WTC11 (cell line): ENCODE measurements around the gene YARS2. TPM values are rescaled to one million over a fixed set of nuclear protein-coding genes. Genes with fewer than 3 reads are reported as not detected.

Source experiments
- AFF4 ChIP-seq: sonication (generic); formaldehyde crosslinking; IDR thresholded peaks from 2 replicates; pipeline ENCODE4 v1.8.1; 2023; ENCODE audit warnings: mild to moderate bottlenecking, missing genetic modification reagents, borderline replicate concordance
- CREB1 ChIP-seq: sonication (generic); formaldehyde crosslinking; IDR thresholded peaks from 2 replicates; pipeline ENCODE4 v1.8.0; 2023; ENCODE audit warnings: mild to moderate bottlenecking, missing genetic modification reagents
- E2F1 ChIP-seq: sonication (generic); formaldehyde crosslinking; IDR thresholded peaks from 2 replicates; pipeline ENCODE4 v1.8.0; 2022; ENCODE audit warnings: mild to moderate bottlenecking, missing genetic modification reagents
- E2F5 ChIP-seq: sonication (generic); formaldehyde crosslinking; IDR thresholded peaks from 2 replicates; pipeline ENCODE4 v1.8.1; 2022; ENCODE audit warnings: mild to moderate bottlenecking, moderate library complexity, missing genetic modification reagents
- ELF4 ChIP-seq: sonication (generic); formaldehyde crosslinking; IDR thresholded peaks from 2 replicates; pipeline ENCODE4 v1.8.1; 2022; ENCODE audit warnings: low read depth, mild to moderate bottlenecking, moderate library complexity, missing genetic modification reagents
- ESRRA ChIP-seq: sonication (generic); formaldehyde crosslinking; IDR thresholded peaks from 2 replicates; pipeline ENCODE4 v1.8.1; 2022; ENCODE audit warnings: mild to moderate bottlenecking, missing genetic modification reagents, borderline replicate concordance
- ETV6 ChIP-seq: sonication (generic); formaldehyde crosslinking; IDR thresholded peaks from 2 replicates; pipeline ENCODE4 v1.8.1; 2022; ENCODE audit warnings: mild to moderate bottlenecking, missing genetic modification reagents
- FOXP1 ChIP-seq: sonication (generic); formaldehyde crosslinking; IDR thresholded peaks from 2 replicates; pipeline ENCODE4 v1.8.0; 2022; ENCODE audit warnings: missing genetic modification reagents, mild to moderate bottlenecking, moderate library complexity, borderline replicate concordance
- FOXP4 ChIP-seq: sonication (generic); formaldehyde crosslinking; IDR thresholded peaks from 2 replicates; pipeline ENCODE4 v1.8.0; 2022; ENCODE audit warnings: mild to moderate bottlenecking, missing genetic modification reagents
- GTF2I ChIP-seq: fragments of 250-450 bp; sonication (Bioruptor Pico); conservative IDR thresholded peaks from 2 replicates; pipeline ENCODE4 v1.4.0; 2021; ENCODE audit warnings: mild to moderate bottlenecking
- HMGA2 ChIP-seq: fragments of 250-450 bp; sonication (Bioruptor Pico); IDR thresholded peaks from 2 replicates; pipeline ENCODE4 v1.4.0; 2021; ENCODE audit warnings: mild to moderate bottlenecking, moderate library complexity
- MAX ChIP-seq: sonication (generic); formaldehyde crosslinking; IDR thresholded peaks from 2 replicates; pipeline ENCODE4 v1.8.0; 2022; ENCODE audit warnings: mild to moderate bottlenecking, missing genetic modification reagents
- MXD4 ChIP-seq: fragments of 250-450 bp; sonication (Bioruptor Pico); IDR thresholded peaks from 2 replicates; pipeline ENCODE4 v1.8.0; 2021; ENCODE audit warnings: mild to moderate bottlenecking, moderate library complexity, borderline replicate concordance
- MYBL2 ChIP-seq: sonication (generic); formaldehyde crosslinking; IDR thresholded peaks from 2 replicates; pipeline ENCODE4 v1.8.1; 2023; ENCODE audit warnings: mild to moderate bottlenecking, moderate library complexity, missing genetic modification reagents
- NFATC4 ChIP-seq: fragments of 250-450 bp; sonication (Bioruptor Pico); IDR thresholded peaks from 2 replicates; pipeline ENCODE4 v1.9.0; 2021; ENCODE audit warnings: mild to moderate bottlenecking
- NFYB ChIP-seq: sonication (generic); formaldehyde crosslinking; conservative IDR thresholded peaks from 2 replicates; pipeline ENCODE4 v1.8.0; 2022; ENCODE audit warnings: low read depth, missing genetic modification reagents
- OVOL2 ChIP-seq: fragments of 250-450 bp; sonication (Bioruptor Pico); IDR thresholded peaks from 2 replicates; pipeline ENCODE4 v1.9.0; 2021; ENCODE audit warnings: mild to moderate bottlenecking, borderline replicate concordance
- PRRX2 ChIP-seq: fragments of 250-450 bp; sonication (Bioruptor Pico); IDR thresholded peaks from 2 replicates; pipeline ENCODE4 v1.8.0; 2021; ENCODE audit warnings: mild to moderate bottlenecking
- SOX15 ChIP-seq: fragments of 250-450 bp; sonication (Bioruptor Pico); IDR thresholded peaks from 2 replicates; pipeline ENCODE4 v1.9.0; 2021; ENCODE audit warnings: mild to moderate bottlenecking
- TEAD1 ChIP-seq: sonication (generic); formaldehyde crosslinking; IDR thresholded peaks from 2 replicates; pipeline ENCODE4 v1.8.0; 2022; ENCODE audit warnings: mild to moderate bottlenecking, missing genetic modification reagents
- TEAD4 ChIP-seq: sonication (generic); formaldehyde crosslinking; IDR thresholded peaks from 2 replicates; pipeline ENCODE4 v1.8.0; 2022; ENCODE audit warnings: mild to moderate bottlenecking, missing genetic modification reagents
- TP53 ChIP-seq: sonication (generic); formaldehyde crosslinking; IDR thresholded peaks from 2 replicates; pipeline ENCODE4 v1.8.1; 2023; ENCODE audit warnings: mild to moderate bottlenecking, missing genetic modification reagents
- ZNF396 ChIP-seq: fragments of 250-450 bp; sonication (Bioruptor Pico); IDR thresholded peaks from 2 replicates; pipeline ENCODE4 v1.8.0; 2021; ENCODE audit warnings: mild to moderate bottlenecking, moderate library complexity, borderline replicate concordance
- ZNF671 ChIP-seq: fragments of 250-450 bp; sonication (Bioruptor Pico); IDR thresholded peaks from 2 replicates; pipeline ENCODE4 v1.8.0; 2021; ENCODE audit warnings: mild to moderate bottlenecking
- ZSCAN18 ChIP-seq: fragments of 250-450 bp; sonication (Bioruptor Pico); IDR thresholded peaks from 2 replicates; pipeline ENCODE4 v2.1.2; 2022; ENCODE audit warnings: mild to moderate bottlenecking, moderate library complexity
- total RNA-seq: library from RNA; stranded (reverse); gene quantifications from 3 replicates; pipeline ENCODE4 v1.2.3, GENCODE V29; 2021

The YARS2 gene
- total RNA-seq, 1 experiment from 2014 or later = 41.4 TPM

GRCh38 chr12:32755051-32755653, 545 bp downstream of the YARS2 start (continued):
- TF ChIP-seq E2F1 (no peak), ZSCAN18 (CRISPR knock-in tag) (no peak), ZNF396 (CRISPR knock-in tag) (no peak), OVOL2 (CRISPR knock-in tag) (no peak), AFF4 (CRISPR knock-in tag) (no peak), ELF4 (0 out of 2 replicates have a peak, but pooled peaks have one; percentile 44), ESRRA (0 out of 2 replicates have a peak, but pooled peaks have one; percentile 37), ZNF671 (no peak), GTF2I (no peak), HMGA2 (CRISPR knock-in tag) (no peak), MXD4 (no peak), SOX15 (CRISPR knock-in tag) (no peak), CREB1 (CRISPR knock-in tag) (no peak), FOXP4 (CRISPR knock-in tag) (0 out of 2 replicates have a peak, but pooled peaks have one; percentile 52), NFATC4 (CRISPR knock-in tag) (no peak), MYBL2 (CRISPR knock-in tag) (peak; percentile 16; the same call in 1 of the 2 replicates), MAX (0 out of 2 replicates have a peak, but pooled peaks have one; percentile 51), PRRX2 (CRISPR knock-in tag) (no peak), ETV6 (CRISPR knock-in tag) (no peak; the same call in none of the 2 replicates), NFYB (CRISPR knock-in tag) (no peak), TEAD1 (CRISPR knock-in tag) (no peak), E2F5 (CRISPR knock-in tag) (no peak), TEAD4 (CRISPR knock-in tag) (no peak), FOXP1 (CRISPR knock-in tag) (peak; percentile 50), TP53 (CRISPR knock-in tag) (no peak)
